ENCODE measurements around the gene RRP1B. TPM values are rescaled to one million over a fixed set of nuclear protein-coding genes. Genes with fewer than 3 reads are reported as not detected.

The RRP1B gene
- total and polyA plus RNA-seq, 2 donors (not counting 1 experiment from before 2014, with no cell fraction given), result 6.0 to 22.4 TPM

- Histone ChIP-seq H2AFZ (ENCODE audit: insufficient read depth, low read depth, low read length, poor library complexity, severe bottlenecking) (no peak overlapping the region), H3K9me3 (ENCODE audit: control extremely low read depth in 1 of 3, control insufficient read depth in 2 of 3, insufficient read depth in 1 of 3, low read length in 2 of 3) (no peaks in the 10 kb centered on the region), H3K4me2 (replicated peaks; ENCODE audit: low read depth, low read length, poor library complexity, severe bottlenecking) (peak overlapping the region; percentile 23), H3K4me3 (ENCODE audit: control extremely low read depth in 1 of 5, extremely low read depth in 1 of 5, insufficient read depth in 1 of 5, low read depth in 2 of 5, low read length in 4 of 5) (no peak overlapping the region), H3K79me2 (ENCODE audit: control insufficient read depth, insufficient read depth, low read length) (no peaks in the 10 kb centered on the region), H3K27me3 (replicated peaks in 1 of 4; ENCODE audit: control extremely low read depth in 1 of 4, control insufficient read depth in 3 of 4, insufficient read depth in 4 of 4, low read length in 3 of 4) (no peaks in the 10 kb centered on the region), H3K36me3 (replicated peaks in 1 of 2; ENCODE audit: control extremely low read depth in 1 of 2, control insufficient read depth in 1 of 2, extremely low read depth in 1 of 2, insufficient read depth in 2 of 2, low read length in 1 of 2) (peaks cover 3 to 84% of the 10 kb centered on the region in 2 experiments), H3K27ac (ENCODE audit: low read length in 2 of 2) (peak overlapping the region in 1 of 2 donors; percentile 15), H3K9ac (ENCODE audit: low read length) (no peak overlapping the region), H3K4me1 (ENCODE audit: control insufficient read depth in 2 of 2, insufficient read depth in 2 of 2, low read length in 2 of 2) (peaks cover 13 to 19% of the 10 kb centered on the region in 2 donors), H4K20me1 (ENCODE audit: control insufficient read depth, insufficient read depth, low read length, poor library complexity, severe bottlenecking) (no peaks in the 10 kb centered on the region)
- ChIA-PET POLR2A (no interaction called here), CTCF (no interaction called here)
- DNase-seq, result no peak
- Mint-ChIP-seq H3K4me1 (peaks cover 14% of the 10 kb centered on the region), H3K4me3 (no peak overlapping the region), H3K9me3 (ENCODE audit: insufficient read depth) (no peaks in the 10 kb centered on the region), H3K27ac (peak overlapping the region; percentile 6), H3K27me3 (no peaks in the 10 kb centered on the region)
- 97% methylated on average over 19 of the region's 21 CpGs for WGBS (ENCODE audit: insufficient coverage)
- intact Hi-C loops (cut with micrococcal nuclease), result no loop called here
- no peak for TF ChIP-seq EZH2 (IDR thresholded peaks at IDR 0.05; ENCODE audit: borderline replicate concordance, insufficient read depth, low read depth, low read length, poor library complexity, severe bottlenecking)
- TF ChIP-seq CTCF (IDR thresholded peaks at IDR 0.05), result no peak
- no peak for ATAC-seq (ENCODE audit: low read depth)
These were observed 27.6 kb downstream of the RRP1B start for GRCh38 chr21:43686811-43687565.

Measured in B cell (primary cell).